B cell (primary cell): ENCODE results near the gene ZFX.

Experiments used
- CTCF ChIP-seq: fragments of 200-600 bp; IDR thresholded peaks from one replicate; pipeline ENCODE4 v1.8.0; 2022; ENCODE audit warnings: antibody characterized with exemption, mild to moderate bottlenecking
- EZH2 ChIP-seq: IDR thresholded peaks from 2 replicates; pipeline ENCODE4 v1.6.1; 2012; ENCODE audit warnings: borderline replicate concordance, low read depth, mild to moderate bottlenecking, moderate library complexity, low read length; ENCODE audit not compliant: insufficient read depth, poor library complexity, severe bottlenecking

GRCh38 chrX:24158881-24159280 lies 9.4 kb downstream of the ZFX start:
- TF ChIP-seq CTCF (no peak), EZH2 (no peak)
